Measurements from ENCODE around the gene PRKCA.

PRKCA gene

GRCh38 chr17:66726846-66727245 is 424.4 kb downstream of the PRKCA start:
- DNase-seq = no peak

DNA sequence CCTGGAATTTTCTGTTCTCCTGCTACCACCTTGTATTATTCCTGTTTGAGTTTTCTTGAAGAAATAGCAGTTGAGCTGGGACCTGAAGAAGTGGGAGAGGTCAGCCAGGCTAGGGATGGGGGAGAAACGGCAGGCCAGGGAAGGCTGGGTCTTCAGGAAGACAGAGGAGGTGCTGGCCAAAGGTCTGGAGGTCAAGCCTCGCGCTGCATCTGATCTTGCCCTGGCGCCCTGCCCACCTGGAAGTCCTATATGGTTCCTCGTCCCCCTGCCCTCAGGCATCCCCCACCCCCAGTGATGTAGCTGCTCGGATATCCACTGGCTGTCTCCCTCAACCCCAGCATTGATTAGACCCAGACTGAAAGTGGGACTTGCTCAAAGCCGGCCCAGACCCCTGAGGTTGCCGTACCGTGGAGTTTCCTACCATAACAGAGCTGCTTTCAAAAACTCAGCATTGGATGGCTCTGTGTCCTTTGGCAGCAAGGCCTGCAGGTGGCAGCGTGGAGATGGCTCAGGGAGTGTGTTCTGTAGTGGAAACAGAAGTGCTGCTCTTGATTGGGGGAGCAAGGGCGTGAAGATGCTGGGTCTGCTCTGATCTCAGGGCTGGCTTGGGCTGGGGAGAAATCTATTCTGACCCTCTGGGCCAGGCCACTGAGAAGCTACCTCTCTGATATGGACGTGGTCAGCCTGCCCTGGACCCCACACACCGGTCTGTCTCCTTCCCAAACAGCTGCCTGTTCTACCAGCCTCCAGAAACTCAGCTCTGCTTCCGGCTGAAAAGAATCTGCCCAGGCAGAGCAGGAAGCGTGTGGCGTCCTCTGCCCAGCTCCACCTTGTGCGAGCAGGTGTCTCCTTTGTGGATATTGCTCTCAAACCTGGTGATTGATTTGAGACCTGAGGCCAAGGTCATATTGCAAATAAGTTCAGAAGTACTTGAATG is 425.5 kb downstream of the PRKCA start:
- DNase-seq = peak; percentile 65

GRCh38 chr17:66730461-66730923 is 428.1 kb downstream of the PRKCA start:
- DNase-seq = no peak

- no peak for DNase-seq
Measured at GRCh38 chr17:66733759-66734158, 431.3 kb downstream of the PRKCA start.

- DNase-seq = no peak
Measured at GRCh38 chr17:66734186-66734943, 432.0 kb downstream of the PRKCA start.

DNA sequence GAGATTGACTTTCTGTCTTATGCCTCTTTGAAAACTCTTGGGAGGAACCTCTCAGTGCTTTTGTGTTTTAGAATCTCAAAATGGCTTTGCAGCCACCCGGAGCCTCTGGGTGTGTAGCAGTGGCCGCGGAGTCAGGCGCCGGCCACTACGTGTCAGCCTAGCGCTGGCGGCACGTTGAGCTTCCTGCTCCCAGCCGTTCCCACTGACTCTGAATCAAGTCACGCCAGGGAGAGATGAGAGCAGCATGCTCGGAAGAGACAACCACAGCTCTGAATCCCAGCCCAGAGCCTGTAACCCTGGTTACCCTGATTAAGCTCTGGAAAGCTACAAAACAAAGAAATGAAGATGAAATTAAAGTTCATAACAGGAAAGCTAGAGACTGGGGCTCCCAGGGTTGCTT is 435.1 kb downstream of the PRKCA start:
- no peak for DNase-seq

DNA sequence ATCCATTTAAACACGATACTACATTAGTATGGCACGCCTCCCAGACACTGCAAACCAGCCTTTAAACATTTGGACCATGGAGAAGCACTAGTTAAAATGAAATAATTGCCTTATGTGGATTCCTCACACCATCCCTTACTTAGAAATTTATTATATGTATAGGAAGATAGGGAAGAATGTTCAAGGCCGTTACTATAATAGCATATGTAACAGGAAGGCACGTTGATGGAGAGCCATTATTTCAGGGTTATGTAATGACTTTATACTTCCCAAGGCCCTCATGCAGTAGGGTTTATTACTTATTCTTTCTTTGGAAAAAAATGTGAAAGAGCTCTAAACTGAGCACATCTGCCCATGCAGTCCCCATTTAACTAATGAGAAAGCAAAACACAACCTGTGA is 435.9 kb downstream of the PRKCA start:
- no peak for DNase-seq

GRCh38 chr17:66739553-66739952 is 437.1 kb downstream of the PRKCA start:
- no peak for DNase-seq

DNA sequence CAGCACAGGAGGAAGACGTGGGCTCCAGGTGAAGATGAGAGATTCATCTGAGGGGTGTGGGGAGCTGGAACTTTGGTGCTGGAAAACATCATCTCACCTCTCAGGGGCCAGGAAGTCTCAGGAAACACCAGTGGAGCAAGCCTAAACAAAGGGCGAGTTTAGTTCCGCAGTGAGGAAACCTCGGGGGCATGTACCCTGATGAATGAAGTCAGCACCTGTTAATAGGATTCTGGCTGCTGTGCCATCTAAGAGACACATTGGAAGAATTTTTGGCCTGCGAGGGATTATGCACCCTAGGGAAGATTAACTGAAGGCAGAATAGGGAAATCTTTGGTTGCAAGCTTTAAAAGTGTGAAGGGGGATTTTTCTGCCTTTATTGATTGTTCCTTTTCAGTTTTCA is 437.8 kb downstream of the PRKCA start:
- no peak for DNase-seq

DNA sequence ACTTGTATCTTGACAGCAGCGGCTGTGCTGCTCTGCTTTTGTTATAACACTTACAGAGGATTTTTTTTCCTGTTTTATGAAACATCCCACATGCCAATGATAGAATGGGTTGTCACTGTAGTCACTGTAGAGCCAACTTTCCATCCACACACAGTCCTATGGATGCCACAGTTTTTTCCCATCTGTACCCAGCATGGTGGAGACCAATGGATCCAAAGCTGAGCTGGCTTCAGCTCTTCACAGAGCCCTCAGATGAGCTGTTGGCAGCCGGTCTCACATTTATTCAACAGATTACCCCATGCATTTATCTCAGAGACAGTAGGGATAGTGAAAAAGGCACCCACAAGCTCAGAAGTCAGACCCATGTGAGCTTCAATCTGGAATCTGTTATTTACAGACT is 441.1 kb downstream of the PRKCA start:
- no peak for DNase-seq

GRCh38 chr17:66746736-66747135 is 444.3 kb downstream of the PRKCA start:
- no peak for DNase-seq

DNA sequence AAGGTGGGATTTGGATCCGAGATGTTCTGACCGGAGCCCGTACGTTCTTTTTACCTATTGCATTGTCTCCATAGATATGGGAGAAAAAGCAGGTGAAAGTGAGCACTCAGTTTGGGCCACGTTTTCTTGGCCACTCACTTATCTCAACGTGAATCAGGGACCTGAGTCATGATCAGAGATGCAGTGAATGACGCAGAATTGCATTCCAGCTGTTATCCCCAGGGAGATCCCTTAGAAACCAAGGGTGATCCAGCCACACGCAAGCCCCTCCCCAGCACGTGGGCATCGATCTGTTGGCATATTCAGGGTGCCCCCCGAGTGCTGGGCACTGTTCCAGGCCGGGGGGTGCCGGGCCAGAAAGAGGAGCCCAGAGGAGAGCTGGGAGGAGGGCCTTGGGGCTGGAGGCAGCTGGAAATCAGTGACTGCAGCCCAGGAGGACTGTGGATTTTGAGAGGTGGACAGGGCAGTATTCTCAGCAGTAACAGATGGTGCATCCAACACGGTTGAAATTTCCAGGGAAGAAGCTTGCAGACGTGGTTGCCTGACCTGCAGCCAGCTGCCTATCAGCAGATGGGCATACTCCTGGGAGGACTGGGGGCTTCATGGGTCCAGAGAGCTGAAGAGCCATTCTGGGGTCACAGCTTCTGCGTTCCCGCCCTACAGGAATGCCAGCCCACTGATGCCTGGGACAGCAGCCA is 445.3 kb downstream of the PRKCA start:
- no peak for DNase-seq

GRCh38 chr17:66748578-66748977 is 446.2 kb downstream of the PRKCA start:
- DNase-seq = no peak

DNA sequence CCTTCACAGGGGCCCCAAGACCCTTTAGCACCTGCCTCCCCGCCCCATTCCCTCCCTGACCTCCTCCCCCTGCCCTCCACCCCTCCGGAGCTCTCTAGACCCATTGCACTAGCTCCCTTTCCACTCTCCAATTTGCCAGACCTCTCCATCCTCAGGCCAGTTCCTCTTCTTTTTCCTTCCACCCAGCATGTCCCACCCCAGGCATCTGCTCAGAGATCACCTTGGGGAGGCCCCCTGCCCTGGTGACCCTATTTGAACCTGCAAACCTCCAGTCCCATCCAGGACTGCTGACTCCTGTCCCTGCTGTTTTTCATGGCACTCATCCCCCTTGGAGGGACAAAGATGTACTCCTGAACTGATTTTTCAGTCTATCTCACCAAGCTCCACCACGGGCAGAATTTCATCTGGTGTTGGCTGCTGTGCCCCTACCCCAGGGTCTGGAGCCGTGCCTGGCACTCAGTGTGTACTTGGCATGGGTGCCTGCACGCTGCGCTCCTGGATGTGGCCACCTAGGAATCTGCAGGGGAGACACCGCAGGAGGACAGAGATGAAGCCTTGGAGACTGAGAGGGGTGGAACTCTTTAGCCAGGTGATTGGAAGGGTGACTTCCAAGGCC is 446.9 kb downstream of the PRKCA start:
- no peak for DNase-seq

DNA sequence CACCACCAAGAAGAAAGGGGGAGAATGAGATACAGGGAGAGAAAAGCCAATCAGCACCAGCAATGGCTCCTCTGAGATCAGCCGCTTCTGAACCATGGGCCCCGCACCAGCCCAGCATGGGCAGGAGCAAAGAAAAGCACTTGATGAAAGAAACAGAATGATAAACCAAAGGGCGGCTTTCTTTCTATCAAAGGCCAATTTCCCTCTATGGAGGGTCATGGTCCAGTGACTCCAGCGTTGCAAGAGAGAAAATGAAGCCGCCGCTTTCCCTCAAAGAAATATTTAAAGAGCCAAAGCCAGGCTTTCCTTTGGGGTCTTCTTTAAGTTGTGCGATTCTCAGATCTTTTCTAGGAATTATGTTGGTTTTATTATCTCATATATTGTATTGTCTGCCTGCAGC is 447.7 kb downstream of the PRKCA start:
- DNase-seq = no peak

DNA sequence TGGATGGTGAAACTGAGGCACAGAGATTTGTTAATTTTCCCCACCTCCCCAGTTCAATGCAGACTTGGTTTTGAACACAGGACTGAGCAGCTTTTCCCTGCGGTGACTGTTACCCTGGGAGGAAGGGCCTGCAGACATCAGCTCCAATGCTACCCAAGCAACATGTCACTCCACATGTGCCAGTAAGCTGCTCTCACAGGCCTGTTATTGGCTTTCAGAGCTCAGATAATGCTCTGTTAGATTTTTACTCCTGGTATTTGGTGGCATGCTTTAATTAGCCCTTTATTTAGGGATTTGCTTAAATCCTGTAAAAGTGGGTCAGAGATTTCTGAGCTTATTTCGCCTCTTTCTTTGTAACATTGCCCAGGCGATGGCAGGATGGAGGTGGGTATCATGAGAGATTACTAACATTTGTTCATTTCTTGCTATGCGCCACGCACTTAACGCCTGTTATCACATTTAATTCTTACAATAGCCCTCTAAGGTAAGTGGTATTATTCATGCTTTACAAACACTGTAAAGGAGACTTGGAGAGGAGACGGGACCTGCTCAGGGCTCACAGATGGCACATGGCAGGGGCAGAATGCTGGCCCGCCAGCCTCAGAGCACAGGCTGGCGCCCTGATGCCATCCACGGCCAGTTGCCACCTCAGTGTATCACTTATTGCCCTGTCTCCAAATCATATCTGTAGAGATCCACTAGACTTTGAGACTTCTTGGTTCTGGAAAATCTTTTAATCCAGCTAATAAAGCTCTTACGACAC is 448.5 kb downstream of the PRKCA start:
- DNase-seq = no peak

GRCh38 chr17:66751771-66752170 is 449.4 kb downstream of the PRKCA start:
- DNase-seq = no peak

GRCh38 chr17:66752411-66752810 is 450.0 kb downstream of the PRKCA start:
- no peak for DNase-seq

DNA sequence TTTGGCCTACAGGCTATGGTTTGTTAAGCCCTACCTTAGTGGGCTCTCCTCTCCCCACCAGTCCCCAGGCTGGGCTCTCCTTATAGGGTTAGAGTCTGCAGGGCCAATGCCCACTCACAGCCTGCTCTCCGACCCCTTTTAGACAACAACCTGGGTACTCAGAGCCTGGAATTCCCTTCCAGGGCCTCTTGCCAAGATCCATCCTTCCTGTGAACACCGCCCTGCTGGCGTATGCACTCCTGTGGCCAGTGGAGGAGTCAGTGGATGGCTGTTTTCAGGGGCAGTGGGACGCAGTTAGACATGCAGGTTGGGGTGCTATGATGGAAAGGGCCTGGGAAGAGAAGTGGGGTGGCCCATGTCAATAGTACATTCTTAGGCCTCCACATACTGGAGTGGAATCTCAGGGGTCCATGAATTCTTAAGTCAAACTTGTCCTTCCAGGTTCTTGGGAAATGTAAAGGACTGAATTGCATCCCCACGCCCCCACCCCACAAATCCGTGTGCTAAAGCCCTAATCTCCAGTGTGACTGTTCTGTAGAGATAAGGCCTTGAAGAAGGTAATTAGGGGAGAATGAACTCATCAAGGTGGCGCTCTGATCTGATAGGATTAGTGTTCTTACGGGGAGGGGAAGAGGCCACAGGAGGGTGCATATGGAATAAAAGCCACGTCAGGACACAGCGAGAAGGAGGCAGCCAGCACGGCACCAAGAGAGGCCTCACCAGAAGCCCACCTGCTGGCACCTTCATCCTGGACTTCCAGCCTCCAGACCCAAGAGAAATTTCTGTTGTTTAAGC is 450.9 kb downstream of the PRKCA start:
- DNase-seq = no peak

GRCh38 chr17:66755101-66755943 is 452.9 kb downstream of the PRKCA start:
- DNase-seq = no peak
